GM21515 (cell line): ENCODE results near the gene C1QA.

Source experiments
- ATAC-seq: cut with Tn5 transposase; IDR thresholded peaks from one replicate; pipeline ENCODE4 v1.9.1; 2021; ENCODE audit not compliant: unreplicated experiment

Gene C1QA

DNA sequence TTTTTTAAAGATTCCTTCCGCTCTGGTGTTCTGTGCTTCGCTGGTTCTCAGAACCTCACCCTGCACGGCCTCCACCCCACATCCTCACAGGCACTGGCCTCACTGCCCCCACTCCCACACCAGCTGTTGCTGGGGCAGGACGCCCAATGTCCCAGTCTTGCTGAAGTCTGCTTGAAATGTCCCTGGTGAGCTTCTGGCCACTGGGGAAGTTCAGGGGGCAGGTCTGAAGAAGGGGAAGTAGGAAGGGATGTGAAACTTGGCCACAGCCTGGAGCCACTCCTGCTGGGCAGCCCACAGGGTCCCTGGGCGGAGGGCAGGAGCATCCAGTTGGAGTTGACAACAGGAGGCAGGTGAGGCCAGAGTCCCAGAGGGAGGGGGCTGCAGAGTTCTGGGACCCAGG lies at the start of gene C1QA:
TSS of gene C1QA (plus strand) at position 276 of the 400 bp plus-strand sequence. CDS start 989 bp downstream, outside the sequence.
- no peak for ATAC-seq

DNA sequence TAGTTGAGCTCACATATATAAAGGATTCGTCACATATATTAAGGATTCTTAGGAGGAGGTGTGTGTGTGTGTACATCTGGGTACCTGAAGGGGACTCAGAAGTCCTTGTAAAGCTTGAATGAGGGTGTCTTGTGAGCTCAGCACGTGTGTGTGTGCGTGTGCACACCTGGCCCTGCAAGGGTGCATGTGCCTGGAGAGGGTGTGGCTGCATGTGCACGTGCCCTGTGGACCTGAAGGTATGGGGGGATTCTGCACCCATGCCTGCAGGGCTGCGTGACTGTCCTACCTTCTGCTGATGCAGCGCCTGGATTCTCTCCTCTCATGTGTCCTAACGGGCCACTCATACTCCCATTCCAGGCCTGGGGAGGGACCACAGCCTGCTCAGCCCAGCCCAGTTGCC lies 49.2 kb upstream of the C1QA start:
- ATAC-seq: no peak

DNA sequence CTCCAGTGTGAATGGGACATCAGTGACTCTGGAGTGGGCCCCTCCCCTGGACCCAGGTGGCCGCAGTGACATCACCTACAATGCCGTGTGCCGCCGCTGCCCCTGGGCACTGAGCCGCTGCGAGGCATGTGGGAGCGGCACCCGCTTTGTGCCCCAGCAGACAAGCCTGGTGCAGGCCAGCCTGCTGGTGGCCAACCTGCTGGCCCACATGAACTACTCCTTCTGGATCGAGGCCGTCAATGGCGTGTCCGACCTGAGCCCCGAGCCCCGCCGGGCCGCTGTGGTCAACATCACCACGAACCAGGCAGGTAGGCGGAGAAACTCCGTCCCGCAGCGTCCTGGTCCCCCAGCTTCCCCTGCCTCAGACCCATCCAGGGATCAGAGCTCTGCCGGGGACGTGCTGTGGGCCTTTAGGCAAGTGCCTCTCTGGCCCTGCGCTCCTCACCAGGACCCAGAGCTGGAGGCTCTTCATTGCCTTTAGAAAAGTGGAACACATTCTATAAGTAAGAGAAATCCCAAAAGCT lies 47.5 kb upstream of the C1QA start:
- ATAC-seq: no peak

DNA sequence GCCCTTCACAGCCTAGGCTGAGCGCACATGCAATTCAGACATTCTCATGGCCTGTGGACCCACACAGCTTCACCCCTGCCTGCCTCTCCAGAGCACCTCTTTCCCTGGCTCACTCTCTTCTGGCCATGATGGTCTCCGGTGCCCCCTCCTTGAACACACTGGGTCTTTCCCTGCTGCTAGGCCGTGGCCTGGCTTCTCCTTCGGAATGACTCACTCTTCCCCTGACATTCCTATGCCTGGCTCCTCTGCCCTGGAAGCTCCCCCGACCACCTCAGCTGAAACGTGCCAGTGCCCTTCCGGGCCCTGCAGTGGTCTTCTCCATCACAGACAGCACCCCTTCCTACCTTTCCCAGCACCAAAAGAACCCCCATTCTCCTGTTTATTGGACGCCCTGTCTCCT lies 44.9 kb upstream of the C1QA start:
- ATAC-seq: no peak

DNA sequence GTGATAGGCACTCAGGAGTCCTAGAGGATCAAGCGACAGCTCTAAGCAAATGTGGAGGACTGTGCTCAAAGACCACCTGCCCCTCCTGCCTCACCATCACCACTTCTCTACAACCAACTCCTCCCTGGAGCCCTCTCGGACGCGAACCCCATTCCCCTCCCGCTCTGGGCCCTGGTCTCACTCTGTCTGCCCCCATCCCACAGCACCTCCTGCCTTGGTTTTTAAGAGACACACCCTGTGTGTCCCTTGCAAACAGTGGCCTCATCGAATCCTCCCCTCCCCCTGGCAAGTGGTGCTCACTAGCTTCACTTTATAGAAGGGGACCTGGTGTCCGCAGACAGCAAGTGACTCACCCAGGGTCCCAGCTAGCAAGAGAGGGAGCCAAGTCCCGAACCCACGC lies 44.4 kb upstream of the C1QA start:
- no peak for ATAC-seq

GRCh38 chr1:22592919-22593790 lies 43.3 kb upstream of the C1QA start:
- no peak for ATAC-seq

DNA sequence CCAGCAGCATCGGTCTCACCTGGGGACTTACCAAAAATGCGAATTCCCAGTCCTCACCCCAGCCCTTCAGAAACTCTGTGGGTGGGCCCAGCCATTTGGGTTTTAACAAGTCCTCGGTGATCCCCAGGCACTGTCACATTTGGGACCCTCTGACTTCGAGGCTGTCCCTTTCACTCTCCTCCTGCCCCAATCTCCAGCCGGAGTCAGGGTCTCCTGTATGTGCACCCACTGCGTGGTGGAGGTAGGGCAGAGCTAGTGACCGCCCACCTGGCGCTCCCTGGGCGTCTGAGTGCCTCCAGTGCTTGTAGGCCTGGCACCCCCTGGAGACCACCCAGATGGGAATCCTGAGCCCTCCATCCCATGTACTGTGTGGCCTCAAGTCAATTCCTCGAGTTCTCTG lies 42.0 kb upstream of the C1QA start:
- no peak for ATAC-seq

DNA sequence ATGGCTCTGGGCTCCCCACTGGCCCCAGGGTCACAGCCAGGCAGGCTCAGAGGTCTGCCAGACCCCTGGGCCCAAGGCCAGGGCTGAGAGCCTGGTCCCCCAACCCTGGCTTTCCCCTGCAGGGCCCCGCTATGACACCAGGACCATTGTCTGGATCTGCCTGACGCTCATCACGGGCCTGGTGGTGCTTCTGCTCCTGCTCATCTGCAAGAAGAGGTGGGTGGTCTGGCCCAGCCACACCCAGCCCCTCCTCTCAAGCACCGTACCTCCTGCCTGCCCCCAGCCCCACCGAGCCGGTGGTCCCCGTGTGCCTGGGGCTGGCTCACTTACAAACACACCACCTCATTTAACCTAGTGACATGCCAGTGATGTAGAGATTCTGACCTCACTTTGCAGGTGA lies 41.3 kb upstream of the C1QA start:
- no peak for ATAC-seq

DNA sequence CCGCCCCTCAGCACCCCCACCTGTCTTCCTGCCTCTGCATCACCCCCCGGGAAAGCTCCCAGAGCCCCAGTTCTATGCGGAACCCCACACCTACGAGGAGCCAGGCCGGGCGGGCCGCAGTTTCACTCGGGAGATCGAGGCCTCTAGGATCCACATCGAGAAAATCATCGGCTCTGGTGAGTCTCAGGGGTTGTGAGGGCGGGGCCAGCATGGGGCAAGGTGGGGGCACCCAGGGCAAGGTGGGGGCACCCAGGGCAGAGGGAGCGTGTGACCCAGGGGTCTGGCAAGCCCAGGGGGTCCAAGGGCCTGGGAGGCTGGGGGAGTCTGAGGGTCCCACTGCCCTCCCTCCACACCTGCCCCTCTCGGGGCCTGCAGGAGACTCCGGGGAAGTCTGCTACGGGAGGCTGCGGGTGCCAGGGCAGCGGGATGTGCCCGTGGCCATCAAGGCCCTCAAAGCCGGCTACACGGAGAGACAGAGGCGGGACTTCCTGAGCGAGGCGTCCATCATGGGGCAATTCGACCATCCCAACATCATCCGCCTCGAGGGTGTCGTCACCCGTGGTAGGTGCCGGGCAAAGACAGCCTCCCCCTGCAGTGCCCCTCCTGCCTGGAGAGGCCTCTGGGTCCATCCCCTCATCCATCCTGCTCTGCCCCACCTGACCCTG lies 39.0 kb upstream of the C1QA start:
- ATAC-seq: no peak

- no peak for ATAC-seq
Measured at GRCh38 chr1:22597996-22598395, 38.4 kb upstream of the C1QA start.

- no peak for ATAC-seq
Measured at GRCh38 chr1:22598736-22599135, 37.7 kb upstream of the C1QA start.

DNA sequence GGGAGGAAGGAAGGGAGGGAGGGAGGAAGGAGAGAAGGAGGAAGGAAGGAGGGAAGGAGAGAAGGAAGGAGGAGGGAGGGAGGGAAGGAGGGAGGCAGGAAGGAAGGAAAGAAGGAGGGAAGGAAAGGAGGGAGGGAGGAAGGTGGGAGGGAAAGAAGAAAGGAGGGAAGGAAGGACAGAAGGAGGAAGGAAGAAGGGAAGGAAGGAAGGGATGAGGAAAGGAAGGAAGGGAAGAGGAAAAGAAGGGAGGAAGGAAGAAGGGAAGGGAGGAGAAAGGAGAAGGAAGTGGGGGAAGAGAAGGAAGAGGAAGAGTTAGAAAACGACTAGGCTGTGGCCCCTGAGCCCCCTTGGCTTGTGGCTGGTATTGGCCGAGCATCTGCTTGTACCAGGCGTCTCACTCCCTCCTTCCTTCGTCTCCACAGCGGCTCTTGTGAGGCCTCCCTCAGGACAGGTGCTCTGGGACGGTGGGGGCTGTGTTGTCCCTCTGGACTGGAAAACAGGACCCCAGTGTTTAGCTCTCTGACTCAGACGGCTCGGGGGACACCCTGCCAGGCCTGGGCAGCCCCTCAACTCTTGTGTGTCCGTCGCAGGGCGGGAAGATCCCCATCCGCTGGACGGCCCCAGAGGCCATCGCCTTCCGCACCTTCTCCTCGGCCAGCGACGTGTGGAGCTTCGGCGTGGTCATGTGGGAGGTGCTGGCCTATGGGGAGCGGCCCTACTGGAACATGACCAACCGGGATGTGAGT lies 36.2 kb upstream of the C1QA start:
- no peak for ATAC-seq

- no peak for ATAC-seq
Measured at GRCh38 chr1:22600817-22601605, 35.4 kb upstream of the C1QA start.

DNA sequence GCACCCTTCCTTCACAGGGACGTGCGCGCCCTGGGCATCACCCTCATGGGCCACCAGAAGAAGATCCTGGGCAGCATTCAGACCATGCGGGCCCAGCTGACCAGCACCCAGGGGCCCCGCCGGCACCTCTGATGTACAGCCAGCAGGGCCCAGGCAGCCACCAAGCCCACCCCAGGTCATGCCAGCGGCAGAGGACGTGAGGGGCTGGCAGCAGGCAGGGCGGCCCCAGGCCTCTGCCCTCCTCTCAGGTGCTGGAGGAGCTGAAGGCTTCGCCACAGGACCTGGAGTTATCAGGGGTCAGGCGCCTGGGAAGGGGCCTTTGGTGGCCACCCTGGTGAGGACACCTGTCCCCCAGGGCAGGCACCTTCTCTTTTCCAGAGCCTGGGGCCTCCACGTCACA lies 34.8 kb upstream of the C1QA start:
- ATAC-seq: no peak

GRCh38 chr1:22602060-22602740 lies 34.2 kb upstream of the C1QA start:
- ATAC-seq: no peak

- ATAC-seq: no peak
Measured at GRCh38 chr1:22606161-22606560, 30.3 kb upstream of the C1QA start.

DNA sequence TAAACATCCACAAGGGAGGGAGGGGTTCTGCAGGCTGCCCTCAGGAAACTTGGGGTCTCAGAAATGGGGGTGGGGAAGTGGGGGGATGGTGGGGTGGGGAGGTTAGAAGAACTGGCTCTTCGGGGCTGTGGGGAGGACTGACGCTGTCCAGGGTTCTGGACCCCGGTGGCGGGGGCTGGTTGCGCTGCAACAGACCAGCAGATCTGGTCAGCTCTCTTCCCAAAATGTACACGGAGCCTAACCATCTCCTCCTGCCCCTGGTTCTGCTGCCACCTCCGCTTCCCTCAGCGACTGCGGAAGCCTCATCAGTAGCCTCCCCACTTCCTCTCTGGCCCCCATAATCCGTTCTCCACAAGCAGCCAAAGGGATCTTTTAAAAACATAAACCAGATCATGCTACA lies 29.3 kb upstream of the C1QA start:
- no peak for ATAC-seq

DNA sequence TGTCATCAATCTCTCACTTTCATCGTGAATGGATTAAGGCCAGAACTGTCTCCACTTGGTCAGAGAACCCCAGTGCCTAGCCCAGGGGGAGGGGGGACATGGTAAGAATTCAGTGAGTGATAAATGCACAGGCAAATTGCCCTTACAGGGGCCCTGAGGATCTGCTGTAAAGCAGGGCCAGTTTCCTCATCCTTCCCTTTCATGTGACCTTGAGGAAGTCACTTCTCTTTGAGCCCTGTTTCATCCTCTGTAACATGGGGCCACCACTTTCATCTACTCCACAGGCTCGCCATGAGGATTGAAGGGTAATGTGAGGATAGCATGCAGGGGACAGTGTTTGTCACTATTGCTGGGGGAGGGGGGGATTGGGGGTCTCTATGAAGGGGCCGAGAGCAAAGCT lies 28.1 kb upstream of the C1QA start:
- ATAC-seq: no peak

DNA sequence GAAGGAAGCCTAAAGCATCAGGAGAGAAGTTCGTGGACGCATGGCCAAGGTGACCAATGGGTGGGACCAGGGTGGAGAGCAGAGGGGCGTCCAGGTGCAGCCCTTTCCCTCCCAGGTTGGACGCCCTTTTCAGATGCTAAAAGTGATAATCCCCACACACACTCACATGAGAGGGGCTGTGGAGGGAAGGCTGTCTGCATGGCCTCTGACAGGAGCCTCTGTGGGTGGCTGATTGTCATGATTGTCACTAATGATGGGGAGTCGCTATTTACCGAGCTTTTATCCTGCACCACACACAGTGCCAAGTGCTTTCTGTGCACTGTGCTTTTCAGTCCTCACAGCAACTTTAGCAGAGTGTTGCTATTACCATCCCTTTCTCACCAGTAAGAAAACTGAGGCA lies 27.1 kb upstream of the C1QA start:
- ATAC-seq: no peak

DNA sequence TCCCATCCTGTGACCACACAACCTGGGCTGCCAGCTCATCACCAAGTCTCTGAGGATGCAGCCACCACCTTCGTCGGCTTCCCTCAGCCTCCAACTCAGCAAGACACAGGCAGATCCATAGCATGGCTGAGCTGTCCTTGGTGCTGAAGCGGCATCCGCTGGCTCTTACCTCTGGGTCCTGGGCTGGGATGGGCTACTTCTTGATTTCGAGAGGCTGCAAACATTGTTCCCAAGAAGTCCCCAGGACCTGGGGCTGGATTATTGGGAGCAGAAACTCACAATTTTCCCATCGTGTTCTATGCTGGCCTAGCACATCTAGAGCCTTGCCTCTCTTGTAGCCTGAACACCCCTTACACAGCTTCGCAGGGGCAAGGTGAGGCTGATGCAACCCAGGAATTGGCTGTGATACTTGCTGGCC lies 24.9 kb upstream of the C1QA start:
- no peak for ATAC-seq
